ENCODE data around the gene RHBDD2. TPM values are rescaled to one million over a fixed set of nuclear protein-coding genes. Genes with fewer than 3 reads are reported as not detected.
"Not testable (repeated sequence)": the region's sequence is repeated elsewhere in the genome, so short reads cannot be mapped to it uniquely, and the experiment has no call there.

RHBDD2 gene
- total RNA-seq, 1 donor = 27.5 TPM

GRCh38 chr7:75856536-75856935 is 22.3 kb upstream of the RHBDD2 start:
- DNase-seq (ENCODE audit: insufficient read length, low spot score, missing footprints) = no peak
- Histone ChIP-seq H3K4me2 (ENCODE audit: insufficient read depth, low read length) (no peak overlapping the region), H3K36me3 (ENCODE audit: insufficient read depth, low read length) (no peaks in the 10 kb centered on the region), H3K9me3 (ENCODE audit: low read depth, low read length) (no peaks in the 10 kb centered on the region), H3K4me3 (ENCODE audit: insufficient read depth, low read length) (no peak overlapping the region), H3K79me2 (ENCODE audit: insufficient read depth, low read length) (no peaks in the 10 kb centered on the region), H4K20me1 (ENCODE audit: insufficient read depth, low read length) (no peaks in the 10 kb centered on the region), H2AFZ (ENCODE audit: low read length) (no peak overlapping the region), H3K27me3 (ENCODE audit: insufficient read depth, low read length) (no peaks in the 10 kb centered on the region), H3K4me1 (ENCODE audit: insufficient read depth, low read length) (no peaks in the 10 kb centered on the region), H3K27ac (ENCODE audit: low read depth, low read length) (no peak overlapping the region)
- TF ChIP-seq CTCF (IDR thresholded peaks at IDR 0.05; ENCODE audit: extremely low read depth, low read depth, low read length) = no peak

- H3K36me3 ChIP-seq (ENCODE audit: insufficient read depth, low read length) = no peaks in the 10 kb centered on the region
- H3K9me3 ChIP-seq (ENCODE audit: low read depth, low read length) = no peaks in the 10 kb centered on the region
- H2AFZ ChIP-seq (ENCODE audit: low read length) = no peak overlapping the region
- no peaks in the 10 kb centered on the region for H3K27me3 ChIP-seq (ENCODE audit: insufficient read depth, low read length)
- no peak overlapping the region for H3K4me3 ChIP-seq (ENCODE audit: insufficient read depth, low read length)
- no peaks in the 10 kb centered on the region for H3K79me2 ChIP-seq (ENCODE audit: insufficient read depth, low read length)
- H4K20me1 ChIP-seq (ENCODE audit: insufficient read depth, low read length) = no peaks in the 10 kb centered on the region
- H3K4me2 ChIP-seq (ENCODE audit: insufficient read depth, low read length) = no peak overlapping the region
- H3K4me1 ChIP-seq (ENCODE audit: insufficient read depth, low read length) = no peaks in the 10 kb centered on the region
- H3K27ac ChIP-seq (ENCODE audit: low read depth, low read length) = no peak overlapping the region
- DNase-seq (ENCODE audit: insufficient read length, low spot score, missing footprints) = no peak
- TF ChIP-seq CTCF (IDR thresholded peaks at IDR 0.05; ENCODE audit: extremely low read depth, low read depth, low read length) = no peak
Measured at GRCh38 chr7:75858410-75858809, 20.4 kb upstream of the RHBDD2 start.

GRCh38 chr7:75861636-75862035 is 17.2 kb upstream of the RHBDD2 start:
- Histone ChIP-seq H3K79me2 (ENCODE audit: insufficient read depth, low read length) (no peaks in the 10 kb centered on the region), H3K4me1 (ENCODE audit: insufficient read depth, low read length) (peaks cover 6% of the 10 kb centered on the region), H3K9me3 (ENCODE audit: low read depth, low read length) (no peaks in the 10 kb centered on the region), H3K27me3 (ENCODE audit: insufficient read depth, low read length) (no peaks in the 10 kb centered on the region), H4K20me1 (ENCODE audit: insufficient read depth, low read length) (no peaks in the 10 kb centered on the region), H3K27ac (ENCODE audit: low read depth, low read length) (no peak overlapping the region), H3K4me3 (ENCODE audit: insufficient read depth, low read length) (no peak overlapping the region), H3K4me2 (ENCODE audit: insufficient read depth, low read length) (no peak overlapping the region), H3K36me3 (ENCODE audit: insufficient read depth, low read length) (no peaks in the 10 kb centered on the region), H2AFZ (ENCODE audit: low read length) (no peak overlapping the region)
- no peak for DNase-seq (ENCODE audit: insufficient read length, low spot score, missing footprints)
- TF ChIP-seq CTCF (IDR thresholded peaks at IDR 0.05; ENCODE audit: extremely low read depth, low read depth, low read length) = no peak

- not testable (repeated sequence) for H2AFZ ChIP-seq (ENCODE audit: low read length); H3K4me3 ChIP-seq (ENCODE audit: insufficient read depth, low read length)
Measured at GRCh38 chr7:75864251-75864650, 14.6 kb upstream of the RHBDD2 start.

More at GRCh38 chr7:75864251-75864650, 14.6 kb upstream of the RHBDD2 start:
- not testable (repeated sequence) for H3K79me2 ChIP-seq (ENCODE audit: insufficient read depth, low read length); H4K20me1 ChIP-seq (ENCODE audit: insufficient read depth, low read length); H3K4me2 ChIP-seq (ENCODE audit: insufficient read depth, low read length); H3K27me3 ChIP-seq (ENCODE audit: insufficient read depth, low read length); DNase-seq (ENCODE audit: insufficient read length, low spot score, missing footprints); H3K9me3 ChIP-seq (ENCODE audit: low read depth, low read length); H3K27ac ChIP-seq (ENCODE audit: low read depth, low read length); H3K36me3 ChIP-seq (ENCODE audit: insufficient read depth, low read length)
- peaks cover 13% of the 10 kb centered on the region for H3K4me1 ChIP-seq (ENCODE audit: insufficient read depth, low read length)
